Caco-2 (cell line): ENCODE results near the gene CAMSAP1. TPM values are rescaled to one million over a fixed set of nuclear protein-coding genes. Genes with fewer than 3 reads are reported as not detected.

Experiments
- BruUV-seq: library from RNA; stranded (reverse); fragments of 400-500 nt; replicated peaks from 2 replicates; lab custom pipeline; 2021; lab: Mats Ljungman, UMichigan
- CTCF ChIA-PET: fragments of 300-600 bp; sonication (Branson Sonifier 250); formaldehyde crosslinking; loops from one replicate; lab custom pipeline; 2022; ENCODE audit warnings: antibody characterized with exemption; lab: Charles Lee
- POLR2A ChIA-PET: fragments of 300-600 bp; sonication (Branson Sonifier 250); formaldehyde crosslinking; loops from one replicate; lab custom pipeline; 2022; ENCODE audit warnings: antibody characterized with exemption; lab: Charles Lee
- DNase-seq, 2 experiments: peaks; one replicate each; pipeline versions ENCODE4 v3.0.0 to v3.0.0-alpha.2; 2020 to 2022
- H3K27me3 ChIP-seq: replicated peaks from 2 replicates; pipeline ENCODE4 v1.6.0; 2011; ENCODE audit warnings: low read length; ENCODE audit not compliant: control insufficient read depth, insufficient read depth
- H3K36me3 ChIP-seq: 2 replicates; pipeline ENCODE4 v1.5.1; 2011; ENCODE audit warnings: low read length; ENCODE audit not compliant: control insufficient read depth, insufficient read depth
- H3K4me1 ChIP-seq: fragments of 250-450 bp; sonication (Bioruptor Pico); 2 replicates; pipeline ENCODE4 v1.5.1; 2020; ENCODE audit warnings: mild to moderate bottlenecking
- H3K4me3 ChIP-seq: 2 replicates; pipeline ENCODE4 v1.5.1; 2011; ENCODE audit warnings: low read depth, mild to moderate bottlenecking, control low read depth, low read length
- H3K9me3 ChIP-seq: fragments of 250-450 bp; sonication (Bioruptor Pico); 2 replicates; pipeline ENCODE4 v1.5.1; 2020; ENCODE audit warnings: mild to moderate bottlenecking, moderate library complexity
- H3K27ac Mint-ChIP-seq: one replicate; pipeline ENCODE4 v1.8.0; 2022; ENCODE audit warnings: mixed read lengths; ENCODE audit not compliant: unreplicated experiment
- H3K27me3 Mint-ChIP-seq: one replicate; pipeline ENCODE4 v1.8.0; 2022; ENCODE audit warnings: mixed read lengths; ENCODE audit not compliant: insufficient read depth, unreplicated experiment
- H3K36me3 Mint-ChIP-seq: one replicate; pipeline ENCODE4 v1.8.0; 2022; ENCODE audit warnings: mild to moderate bottlenecking, mixed read lengths; ENCODE audit not compliant: insufficient read depth, unreplicated experiment
- H3K4me1 Mint-ChIP-seq: one replicate; pipeline ENCODE4 v1.8.0; 2022; ENCODE audit warnings: low read depth, mixed read lengths; ENCODE audit not compliant: unreplicated experiment
- H3K4me3 Mint-ChIP-seq: one replicate; pipeline ENCODE4 v1.8.0; 2022; ENCODE audit warnings: mild to moderate bottlenecking, moderate library complexity, mixed read lengths; ENCODE audit not compliant: unreplicated experiment
- H3K9me3 Mint-ChIP-seq: one replicate; pipeline ENCODE4 v1.8.0; 2022; ENCODE audit warnings: mixed read lengths; ENCODE audit not compliant: unreplicated experiment
- intact Hi-C: fragments of 100-400 bp; cut with micrococcal nuclease; formaldehyde crosslinking; loops from one replicate; pipeline ENCODE4 v1.10.0; 2022; ENCODE audit not compliant: unreplicated experiment
- total RNA-seq: library from RNA; stranded (reverse); gene quantifications from 2 replicates; pipeline ENCODE4 v1.2.3, GENCODE V29; 2022
- TF ChIP-seq, protein P1 (sequence below), 2 experiments: fragments of 200-600 bp in 1 of 2; IDR thresholded peaks; 1 replicate in 1 of 2; 2 replicates in 1 of 2; pipeline versions ENCODE4 v1.5.1 to v1.8.0; 2011 to 2022; ENCODE audit warnings: antibody characterized with exemption in 1 of 2, control low read depth in 1 of 2, inconsistent platforms in 1 of 2, low read depth in 1 of 2, low read length in 1 of 2, mild to moderate bottlenecking in 1 of 2, moderate library complexity in 1 of 2; ENCODE audit not compliant: insufficient read depth in 1 of 2, severe bottlenecking in 1 of 2, unreplicated experiment in 1 of 2

Gene CAMSAP1
- total RNA-seq, 1 experiment from 2014 or later: 31.3 TPM

DNA sequence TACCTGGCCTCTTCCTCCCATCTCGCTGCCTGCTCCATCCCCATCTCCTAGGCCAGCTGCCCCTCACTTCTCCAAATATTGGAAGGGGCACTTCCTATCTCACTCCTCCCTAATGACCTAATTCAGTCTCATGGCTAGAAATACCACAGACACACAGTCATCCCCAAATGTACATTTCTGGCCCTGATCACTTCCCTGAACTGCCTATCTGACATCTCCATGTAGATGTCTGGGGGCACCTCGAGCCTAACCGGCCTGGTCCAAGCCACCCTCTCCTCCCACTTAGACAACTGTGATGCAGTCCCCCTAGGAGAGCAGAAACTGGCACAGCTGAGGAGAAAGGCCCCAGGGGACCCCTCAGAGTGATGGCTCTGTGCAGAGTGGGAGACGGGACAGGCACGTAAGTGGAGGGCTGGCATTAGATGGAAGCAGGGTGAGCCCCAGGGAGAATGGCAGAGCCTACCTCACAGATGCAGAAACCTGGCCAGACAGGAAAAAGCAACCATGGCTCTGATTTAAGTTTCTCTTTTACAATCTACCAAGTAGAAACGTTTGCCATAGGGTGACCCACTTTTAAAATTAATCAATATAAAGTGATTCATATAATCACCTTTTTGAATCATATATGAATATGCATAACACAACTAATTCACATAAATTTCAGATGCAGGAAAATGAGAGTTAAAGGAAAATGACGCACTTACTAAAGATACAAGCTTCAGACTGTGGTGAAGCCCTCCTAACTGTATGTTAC is 22.1 kb downstream of the CAMSAP1 start:
- BruUV-seq: no TSS peak
- intact Hi-C loops: no loop called here
- Histone ChIP-seq H3K36me3 (no peaks in the 10 kb centered on the region; the same call in 1 of the 2 replicates), H3K9me3 (no peaks in the 10 kb centered on the region), H3K4me3 (no peak overlapping the region), H3K27me3 (no peaks in the 10 kb centered on the region), H3K4me1 (no peaks in the 10 kb centered on the region)
- no peaks in the 10 kb centered on the region for H3K9me3 Mint-ChIP-seq
- H3K27me3 Mint-ChIP-seq: no peaks in the 10 kb centered on the region
- peaks cover 31% of the 10 kb centered on the region for H3K4me1 Mint-ChIP-seq
- H3K4me3 Mint-ChIP-seq: no peak overlapping the region
- ChIA-PET POLR2A (no interaction called here), CTCF (no interaction called here)
- no peak overlapping the region for H3K27ac Mint-ChIP-seq
- H3K36me3 Mint-ChIP-seq: peaks cover 16% of the 10 kb centered on the region
- TF ChIP-seq, protein P1, sequence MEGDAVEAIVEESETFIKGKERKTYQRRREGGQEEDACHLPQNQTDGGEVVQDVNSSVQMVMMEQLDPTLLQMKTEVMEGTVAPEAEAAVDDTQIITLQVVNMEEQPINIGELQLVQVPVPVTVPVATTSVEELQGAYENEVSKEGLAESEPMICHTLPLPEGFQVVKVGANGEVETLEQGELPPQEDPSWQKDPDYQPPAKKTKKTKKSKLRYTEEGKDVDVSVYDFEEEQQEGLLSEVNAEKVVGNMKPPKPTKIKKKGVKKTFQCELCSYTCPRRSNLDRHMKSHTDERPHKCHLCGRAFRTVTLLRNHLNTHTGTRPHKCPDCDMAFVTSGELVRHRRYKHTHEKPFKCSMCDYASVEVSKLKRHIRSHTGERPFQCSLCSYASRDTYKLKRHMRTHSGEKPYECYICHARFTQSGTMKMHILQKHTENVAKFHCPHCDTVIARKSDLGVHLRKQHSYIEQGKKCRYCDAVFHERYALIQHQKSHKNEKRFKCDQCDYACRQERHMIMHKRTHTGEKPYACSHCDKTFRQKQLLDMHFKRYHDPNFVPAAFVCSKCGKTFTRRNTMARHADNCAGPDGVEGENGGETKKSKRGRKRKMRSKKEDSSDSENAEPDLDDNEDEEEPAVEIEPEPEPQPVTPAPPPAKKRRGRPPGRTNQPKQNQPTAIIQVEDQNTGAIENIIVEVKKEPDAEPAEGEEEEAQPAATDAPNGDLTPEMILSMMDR (IDR thresholded peaks at IDR 0.05; ENCODE audit: insufficient read depth in 1 of 2, low read depth in 1 of 2, low read length in 1 of 2, severe bottlenecking in 1 of 2, unreplicated experiment in 1 of 2): no peak
- DNase-seq: no peak

DNA sequence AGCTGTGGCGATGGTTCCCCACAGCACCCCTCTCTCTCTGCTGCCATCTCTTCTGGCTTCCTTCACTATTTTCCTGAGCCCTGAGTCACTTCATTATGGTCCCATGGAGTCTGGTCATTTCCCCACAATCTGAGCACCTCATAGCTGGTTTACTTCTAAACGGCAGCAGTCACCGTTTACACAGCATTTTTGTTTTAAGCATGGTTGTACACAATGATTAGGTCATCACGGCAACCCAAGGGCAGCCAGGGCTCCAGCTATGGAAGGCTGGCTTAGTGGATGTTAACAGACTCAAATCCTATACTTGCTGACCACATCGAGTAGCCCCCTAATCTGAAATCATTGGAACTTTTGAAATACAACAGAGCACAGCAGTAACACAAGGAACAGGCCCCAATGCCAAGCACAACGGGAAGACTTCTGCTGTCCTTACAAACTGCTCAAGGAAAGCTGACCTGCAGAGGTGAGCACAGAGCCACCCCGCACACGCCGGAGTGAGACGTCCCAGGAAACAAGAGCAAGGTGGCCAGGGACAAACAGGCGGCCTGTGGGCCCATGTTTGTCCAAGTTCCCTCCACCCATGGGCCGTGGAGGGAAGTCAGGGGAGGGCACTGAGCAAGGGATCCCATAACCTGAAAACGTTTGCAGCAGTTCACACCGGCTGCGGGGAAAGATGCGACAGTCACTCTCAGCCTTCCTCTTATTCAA is 22.9 kb downstream of the CAMSAP1 start:
- TF ChIP-seq, protein P1 (IDR thresholded peaks at IDR 0.05; ENCODE audit: insufficient read depth in 1 of 2, low read depth in 1 of 2, low read length in 1 of 2, severe bottlenecking in 1 of 2, unreplicated experiment in 1 of 2): no peak
- DNase-seq: no peak
- H3K27me3 ChIP-seq: no peaks in the 10 kb centered on the region
- Mint-ChIP-seq H3K36me3 (peaks cover 16% of the 10 kb centered on the region), H3K4me1 (peaks cover 31% of the 10 kb centered on the region), H3K27ac (peak overlapping the region; percentile 58), H3K9me3 (no peaks in the 10 kb centered on the region), H3K4me3 (no peak overlapping the region), H3K27me3 (no peaks in the 10 kb centered on the region)
- H3K4me3 ChIP-seq: no peak overlapping the region
- CTCF ChIA-PET: no interaction called here
- no peaks in the 10 kb centered on the region for H3K9me3 ChIP-seq
- no peaks in the 10 kb centered on the region; the same call in 1 of the 2 replicates for H3K36me3 ChIP-seq
- intact Hi-C loops: no loop called here
- BruUV-seq: no TSS peak
- no peaks in the 10 kb centered on the region for H3K4me1 ChIP-seq
- POLR2A ChIA-PET: no interaction called here

- Mint-ChIP-seq H3K9me3 (no peaks in the 10 kb centered on the region), H3K4me3 (no peak overlapping the region), H3K27me3 (no peaks in the 10 kb centered on the region), H3K4me1 (peaks cover 31% of the 10 kb centered on the region), H3K36me3 (peaks cover 21% of the 10 kb centered on the region), H3K27ac (peak overlapping the region; percentile 58)
- Histone ChIP-seq H3K4me3 (no peak overlapping the region), H3K9me3 (no peaks in the 10 kb centered on the region), H3K27me3 (no peaks in the 10 kb centered on the region), H3K4me1 (no peaks in the 10 kb centered on the region), H3K36me3 (no peaks in the 10 kb centered on the region; the same call in 1 of the 2 replicates)
- BruUV-seq: no TSS peak
- no peak for DNase-seq
- ChIA-PET CTCF (no interaction called here), POLR2A (no interaction called here)
- TF ChIP-seq, protein P1 (IDR thresholded peaks at IDR 0.05; ENCODE audit: insufficient read depth in 1 of 2, low read depth in 1 of 2, low read length in 1 of 2, severe bottlenecking in 1 of 2, unreplicated experiment in 1 of 2): no peak
- intact Hi-C loops: no loop called here
These were observed 23.8 kb downstream of the CAMSAP1 start for GRCh38 chr9:135883410-135884089.
